K562 (cell line): ENCODE data around the gene ZNRD2. TPM values are rescaled to one million over a fixed set of nuclear protein-coding genes. Genes with fewer than 3 reads are reported as not detected.

Source experiments
- ATAC-seq: fragments of 200-7000 bp; cut with Tn5 transposase; 3 replicates; pipeline ENCODE4 v1.9.1; 2020; ENCODE audit warnings: moderate library complexity
- BruUV-seq: library from RNA; stranded (reverse); fragments of 400-500 nt; replicated peaks from 2 replicates; lab custom pipeline; 2021; lab: Mats Ljungman, UMichigan
- CTCF ChIA-PET: fragments of 300-600 bp; formaldehyde crosslinking; extraction: SDS; loops from one replicate; lab custom pipeline; 2021; ENCODE audit warnings: low intra/inter-chr PET ratio; lab: Yijun Ruan, JAX
- POLR2A ChIA-PET: fragments of 300-600, 350-650 bp; sonication (Branson Sonifier 250); formaldehyde crosslinking; extraction: SDS; loops from one replicate; lab custom pipeline; 2021; ENCODE audit warnings: antibody characterized with exemption, inconsistent platforms; lab: Yijun Ruan, JAX
- DNase-seq, 4 experiments: peaks; one replicate each; pipeline versions ENCODE4 v3.0.0 to v3.0.0-alpha.2; 2011 to 2018; ENCODE audit warnings: low spot score in 3 of 4, mixed read lengths in 3 of 4; ENCODE audit errors: extremely low read depth in 1 of 4
- FAIRE-seq: peaks from 2 replicates; lab custom pipeline; 2011; peaks lifted over from hg19 to GRCh38; lab: Jason Lieb, UNC
- H2AFZ ChIP-seq: 2 replicates; pipeline ENCODE4 v1.6.0; 2011; ENCODE audit warnings: low read depth, low read length, control low read depth, inconsistent platforms
- H3K27ac ChIP-seq: fragments of 200-600 bp; 3 replicates; pipeline ENCODE4 v1.8.0; 2011; ENCODE audit warnings: low read depth, mild to moderate bottlenecking, control low read depth, inconsistent platforms, low read length, moderate library complexity, mixed read lengths; ENCODE audit errors: extremely low read depth
- H3K27me3 ChIP-seq, 2 experiments: fragments of 300-600 bp in 1 of 2; 2 replicates in 1 of 2; 3 replicates in 1 of 2; pipeline versions ENCODE4 v1.6.0 to v1.8.0; 2011; ENCODE audit warnings: inconsistent platforms in 2 of 2, low read length in 2 of 2, mild to moderate bottlenecking in 1 of 2, mixed read lengths in 1 of 2, moderate library complexity in 1 of 2; ENCODE audit not compliant: control insufficient read depth in 2 of 2, insufficient read depth in 2 of 2
- H3K36me3 ChIP-seq: fragments of 300-600 bp; 3 replicates; pipeline ENCODE4 v1.8.0; 2011; ENCODE audit warnings: mild to moderate bottlenecking, low read length, inconsistent platforms; ENCODE audit not compliant: control insufficient read depth, insufficient read depth
- H3K4me1 ChIP-seq, 2 experiments: fragments of 200-600 bp in 1 of 2; replicated peaks in 1 of 2; 2 replicates in 1 of 2; 3 replicates in 1 of 2; pipeline versions ENCODE4 v1.5.1 to v1.8.0; 2011; ENCODE audit warnings: inconsistent platforms in 2 of 2, low read length in 2 of 2, mild to moderate bottlenecking in 1 of 2, mixed read lengths in 1 of 2, moderate library complexity in 1 of 2; ENCODE audit not compliant: control insufficient read depth in 2 of 2, insufficient read depth in 2 of 2
- H3K4me2 ChIP-seq: 2 replicates; pipeline ENCODE4 v1.6.1; 2011; ENCODE audit warnings: low read length, control low read depth, inconsistent platforms, mixed read lengths; ENCODE audit not compliant: insufficient read depth
- H3K4me3 ChIP-seq: fragments of 200-600 bp; sonication (generic), shearing (Covaris generic); 2 replicates; pipeline ENCODE4 v1.5.1; 2016; ENCODE audit warnings: control low read depth, inconsistent platforms
- H3K79me2 ChIP-seq: fragments of 200-600 bp; 3 replicates; pipeline ENCODE4 v1.8.0; 2011; ENCODE audit warnings: low read length, inconsistent platforms; ENCODE audit not compliant: control insufficient read depth, insufficient read depth
- H3K9ac ChIP-seq, 2 experiments: 2 replicates each; pipeline versions ENCODE4 v1.6.0 to v1.6.1; 2011; ENCODE audit warnings: low read depth in 2 of 2, low read length in 2 of 2, control low read depth in 1 of 2, inconsistent platforms in 1 of 2, mild to moderate bottlenecking in 1 of 2, mixed read lengths in 1 of 2; ENCODE audit not compliant: insufficient read depth in 1 of 2
- H3K9me1 ChIP-seq: one replicate; pipeline ENCODE4 v1.6.0; 2011; ENCODE audit warnings: inconsistent platforms, mild to moderate bottlenecking, low read length, moderate library complexity; ENCODE audit not compliant: control insufficient read depth, insufficient read depth
- H3K9me3 ChIP-seq: replicated peaks from 2 replicates; pipeline ENCODE4 v1.5.1; 2011; ENCODE audit warnings: low read depth, low read length, inconsistent platforms; ENCODE audit not compliant: control insufficient read depth, insufficient read depth
- H4K20me1 ChIP-seq: replicated peaks from 2 replicates; pipeline ENCODE4 v1.6.1; 2011; ENCODE audit warnings: low read length, inconsistent platforms, mixed read lengths; ENCODE audit not compliant: control insufficient read depth, insufficient read depth
- NRF1 ChIP-seq, 2 experiments: fragments of 450-650 bp; IDR thresholded peaks in 1 of 2; conservative IDR thresholded peaks in 1 of 2; 2 replicates each; pipeline ENCODE4 v1.6.1; 2014; ENCODE audit warnings: mild to moderate bottlenecking in 2 of 2
- POLR2G ChIP-seq: fragments of 200-400 bp; formaldehyde crosslinking; IDR thresholded peaks from 2 replicates; pipeline ENCODE4 v1.6.1; 2017; ENCODE audit warnings: low read depth, mild to moderate bottlenecking, antibody characterized with exemption, low read length, moderate library complexity
- RBFOX2 ChIP-seq: fragments of 200-400 bp; formaldehyde crosslinking; IDR thresholded peaks from 2 replicates; pipeline ENCODE4 v1.6.1; 2017; ENCODE audit warnings: low read depth, mild to moderate bottlenecking, low read length, moderate library complexity
- SP2 ChIP-seq: IDR thresholded peaks from 2 replicates; pipeline ENCODE4 v1.6.1; 2011; ENCODE audit warnings: mild to moderate bottlenecking, low read depth, low read length, moderate library complexity; ENCODE audit not compliant: poor library complexity, severe bottlenecking; ENCODE audit errors: extremely low read depth
- WGBS: fragments of 100-300 bp; shearing (Covaris generic); methylation state at CpG from one replicate; pipeline ENCODE4 v1.1.6; 2016; ENCODE audit warnings: low coverage, mixed read lengths; ENCODE audit not compliant: insufficient coverage; ENCODE audit errors: missing lambda C conversion rate; 5-methylcytosine and 5-hydroxymethylcytosine counted together
- in situ Hi-C: fragments of 300-500 bp; cut with MboI; formaldehyde crosslinking; loops from 4 replicates; pipeline ENCODE4 v1.15.0; 2018; ENCODE audit warnings: inconsistent platforms, mixed read lengths
- intact Hi-C: fragments of 100-400 bp; cut with micrococcal nuclease; formaldehyde crosslinking; loops from 2 replicates; pipeline ENCODE4 v1.14.2; 2022
- polyA plus RNA-seq, 8 experiments: library from polyadenylated mRNA; depleted of rRNA in 4 of 8; stranded (reverse) in 5 of 8; unstranded in 3 of 8; fragments of >200 nt; fragmentation: Nextera tagmentation in 2 of 8; fragmentation: Illumina TruSeq in 1 of 8; extraction: Ambion mirVana in 2 of 8; extraction: Trizol in 1 of 8; gene quantifications; 2 replicates each; pipeline versions ENCODE4 v1.2.1 to v1.2.3, GENCODE V29; 2011 to 2014; ENCODE audit warnings: inconsistent platforms in 1 of 8, missing spikeins in 1 of 8
- total RNA-seq, 7 experiments: library from RNA; depleted of rRNA in 6 of 7; stranded (reverse); fragments of >200 nt in 6 of 7; fragmentation: Illumina TruSeq in 2 of 7; extraction: Trizol in 2 of 7; gene quantifications; 2 replicates each; pipeline versions ENCODE4 v1.2.1 to v1.2.3, GENCODE V29; 2011 to 2021; ENCODE audit warnings: low replicate concordance in 1 of 7

The ZNRD2 gene
- total and polyA plus RNA-seq, 9 of the 15 experiments (the other 6 are each of a cell fraction or from before 2014, with no cell fraction given) = 13.4 to 129 (median 60.4) TPM

- Histone ChIP-seq H3K4me1 (peaks cover 9 to 48% of the 10 kb centered on the region in 2 experiments), H3K9ac (0 out of 4 replicates have a peak overlapping the region, but pooled peaks of 1 of the 2 experiments have one; percentile 26)
- in situ Hi-C loops = no loop called here
- intact Hi-C loops = no loop called here
- no peak for FAIRE-seq
- no peak for ATAC-seq
- POLR2A ChIA-PET = interaction anchor here (0.7 to 6.5 kb wide), 7 partner anchors 9 to 115 kb away, joined by 3 to 48 read pairs (median 4); partner anchors contain the start of genes MALAT1, NEAT1 and SCYL1
- peak; percentile 6; the same call in 1 of the 2 replicates for TF ChIP-seq RBFOX2
- no peak for TF ChIP-seq NRF1 (conservative IDR thresholded peaks at IDR 0.05 in 1 of 2, IDR thresholded peaks at IDR 0.05 in 1 of 2)
- TF ChIP-seq SP2 = no peak
- peak; percentile 49; the same call in 1 of the 2 replicates for TF ChIP-seq POLR2G
- TF ChIP-seq, all 486 proteins: peak for 2
- no peak overlapping the region for H3K27ac ChIP-seq
- H3K4me2 ChIP-seq = no peak overlapping the region
- BruUV-seq = no TSS peak
- H3K27me3 ChIP-seq = no peaks in the 10 kb centered on the region
- no peaks in the 10 kb centered on the region; the same call in 2 of the 3 replicates for H3K79me2 ChIP-seq
- no peak overlapping the region for H2AFZ ChIP-seq
- H3K9me3 ChIP-seq = no peaks in the 10 kb centered on the region
- 90% methylated on average over 17 of the region's 18 CpGs for WGBS
- no peak overlapping the region for H3K4me3 ChIP-seq
- peaks cover 60% of the 10 kb centered on the region; the same call in 1 of the 3 replicates for H3K36me3 ChIP-seq
- H3K9me1 ChIP-seq = no peaks in the 10 kb centered on the region
- no peaks in the 10 kb centered on the region for H4K20me1 ChIP-seq
- DNase-seq = no peak
- CTCF ChIA-PET = no interaction called here
These were observed 32.6 kb upstream of the ZNRD2 start for GRCh38 chr11:65537620-65538231.
